Glutamatergic neuron (in vitro differentiated cells): ENCODE results near the gene CNNM4. TPM values are rescaled to one million over a fixed set of nuclear protein-coding genes. Genes with fewer than 3 reads are reported as not detected.
A peak's percentile ranks its signal among the peaks of the same experiment; 100 is the strongest.

Experiments
- DNase-seq: peaks from one replicate; pipeline ENCODE4 v3.0.0; 2022
- H3K27ac Mint-ChIP-seq: one replicate; pipeline ENCODE4 v1.8.0; 2020; ENCODE audit warnings: mild to moderate bottlenecking, mixed read lengths, inconsistent platforms; ENCODE audit not compliant: unreplicated experiment
- H3K27me3 Mint-ChIP-seq: one replicate; pipeline ENCODE4 v1.8.0; 2020; ENCODE audit warnings: mild to moderate bottlenecking, moderate library complexity, mixed read lengths, inconsistent platforms; ENCODE audit not compliant: unreplicated experiment
- H3K36me3 Mint-ChIP-seq: one replicate; pipeline ENCODE4 v1.8.0; 2020; ENCODE audit warnings: mild to moderate bottlenecking, mixed read lengths, inconsistent platforms; ENCODE audit not compliant: unreplicated experiment
- H3K4me1 Mint-ChIP-seq: one replicate; pipeline ENCODE4 v1.8.0; 2020; ENCODE audit warnings: mild to moderate bottlenecking, low read depth, mixed read lengths, inconsistent platforms; ENCODE audit not compliant: unreplicated experiment
- H3K4me3 Mint-ChIP-seq: one replicate; pipeline ENCODE4 v1.8.0; 2020; ENCODE audit warnings: mild to moderate bottlenecking, mixed read lengths, inconsistent platforms; ENCODE audit not compliant: unreplicated experiment
- H3K9me3 Mint-ChIP-seq: one replicate; pipeline ENCODE4 v1.8.0; 2020; ENCODE audit warnings: mild to moderate bottlenecking, moderate library complexity, mixed read lengths, inconsistent platforms; ENCODE audit not compliant: unreplicated experiment
- total RNA-seq: library from RNA; stranded (reverse); fragmentation: NEBNext Ultra II Directional; extraction: Animal tissue kit (Norgen Biotek cat#: 25700); gene quantifications from one replicate; pipeline ENCODE4 v1.2.1, GENCODE V29; 2021; ENCODE audit not compliant: unreplicated experiment
- TF ChIP-seq, protein P1 (sequence below): fragments of 200-600 bp; sonication (generic); IDR thresholded peaks from one replicate; pipeline ENCODE4 v1.5.0; 2021; ENCODE audit not compliant: partially characterized antibody, unreplicated experiment

Gene CNNM4
- total RNA-seq, 1 donor from 2014 or later = 15.4 TPM

DNA sequence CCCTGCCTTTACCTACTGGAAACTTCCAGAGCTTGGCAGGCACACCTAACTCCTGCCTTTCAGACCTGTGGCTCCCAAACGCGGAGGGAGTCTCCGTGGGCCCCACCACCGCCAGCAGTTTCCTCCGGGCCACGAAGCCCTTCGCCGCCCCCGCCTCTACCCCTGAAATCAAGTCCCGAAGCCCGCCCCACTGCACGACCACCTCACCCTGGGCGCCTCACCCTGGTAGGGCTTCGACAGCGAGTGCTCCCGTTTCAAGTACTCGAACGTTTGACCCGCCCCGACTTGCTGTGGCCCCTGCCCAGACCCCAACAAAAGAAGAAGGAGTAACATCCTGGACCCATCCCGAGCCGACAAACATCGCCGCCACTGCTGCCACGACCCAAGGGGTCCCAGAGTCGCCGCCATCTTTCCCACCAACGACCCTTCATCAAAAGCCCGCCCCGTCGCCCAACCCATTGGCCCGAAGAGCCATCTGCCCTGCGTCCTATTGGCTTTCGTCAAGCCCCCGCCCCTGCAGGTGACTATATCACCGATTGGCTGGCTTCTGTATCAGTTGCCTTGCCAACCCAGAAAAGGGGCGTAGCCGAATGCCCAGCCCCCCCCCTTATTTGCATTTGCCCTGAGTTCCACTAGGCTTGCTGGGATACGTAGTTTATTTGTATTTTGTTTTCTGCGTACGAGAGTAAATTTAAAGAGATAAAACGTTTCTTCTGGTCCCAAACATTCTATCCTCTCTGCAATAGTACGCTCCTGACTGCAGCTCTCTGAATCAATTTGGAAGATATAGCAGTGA is 20.9 kb upstream of the CNNM4 start, which contains the start of gene LMAN2L:
TSS of gene LMAN2L (minus strand) at position 432 of the 796 bp plus-strand sequence. CDS start at position 408, 24 bp downstream.
- H3K9me3 Mint-ChIP-seq = peaks cover 3% of the 10 kb centered on the region
- peak within 1 kb of the TSS; percentile 99 for H3K4me3 Mint-ChIP-seq
- peaks cover 8% of the 10 kb centered on the region for H3K4me1 Mint-ChIP-seq
- H3K36me3 Mint-ChIP-seq = no peaks in the 10 kb centered on the region
- peak; percentile 96 for DNase-seq
- H3K27me3 Mint-ChIP-seq = peaks cover 12% of the 10 kb centered on the region
- H3K27ac Mint-ChIP-seq = peak within 1 kb of the TSS; percentile 91
- TF ChIP-seq, protein P1, sequence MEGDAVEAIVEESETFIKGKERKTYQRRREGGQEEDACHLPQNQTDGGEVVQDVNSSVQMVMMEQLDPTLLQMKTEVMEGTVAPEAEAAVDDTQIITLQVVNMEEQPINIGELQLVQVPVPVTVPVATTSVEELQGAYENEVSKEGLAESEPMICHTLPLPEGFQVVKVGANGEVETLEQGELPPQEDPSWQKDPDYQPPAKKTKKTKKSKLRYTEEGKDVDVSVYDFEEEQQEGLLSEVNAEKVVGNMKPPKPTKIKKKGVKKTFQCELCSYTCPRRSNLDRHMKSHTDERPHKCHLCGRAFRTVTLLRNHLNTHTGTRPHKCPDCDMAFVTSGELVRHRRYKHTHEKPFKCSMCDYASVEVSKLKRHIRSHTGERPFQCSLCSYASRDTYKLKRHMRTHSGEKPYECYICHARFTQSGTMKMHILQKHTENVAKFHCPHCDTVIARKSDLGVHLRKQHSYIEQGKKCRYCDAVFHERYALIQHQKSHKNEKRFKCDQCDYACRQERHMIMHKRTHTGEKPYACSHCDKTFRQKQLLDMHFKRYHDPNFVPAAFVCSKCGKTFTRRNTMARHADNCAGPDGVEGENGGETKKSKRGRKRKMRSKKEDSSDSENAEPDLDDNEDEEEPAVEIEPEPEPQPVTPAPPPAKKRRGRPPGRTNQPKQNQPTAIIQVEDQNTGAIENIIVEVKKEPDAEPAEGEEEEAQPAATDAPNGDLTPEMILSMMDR = no peak

GRCh38 chr2:96747061-96747617 is 13.6 kb upstream of the CNNM4 start:
- H3K36me3 Mint-ChIP-seq = no peaks in the 10 kb centered on the region
- no peaks in the 10 kb centered on the region for H3K9me3 Mint-ChIP-seq
- H3K4me1 Mint-ChIP-seq = no peaks in the 10 kb centered on the region
- no peaks in the 10 kb centered on the region for H3K27me3 Mint-ChIP-seq
- TF ChIP-seq, protein P1 = no peak
- DNase-seq = no peak
- no peak overlapping the region for H3K27ac Mint-ChIP-seq
- no peak overlapping the region for H3K4me3 Mint-ChIP-seq

GRCh38 chr2:96751800-96752199 is 8.9 kb upstream of the CNNM4 start:
- no peaks in the 10 kb centered on the region for H3K4me1 Mint-ChIP-seq
- TF ChIP-seq, protein P1 = no peak
- no peak for DNase-seq
- H3K36me3 Mint-ChIP-seq = no peaks in the 10 kb centered on the region
- no peak overlapping the region for H3K27ac Mint-ChIP-seq
- no peaks in the 10 kb centered on the region for H3K27me3 Mint-ChIP-seq
- no peaks in the 10 kb centered on the region for H3K9me3 Mint-ChIP-seq
- H3K4me3 Mint-ChIP-seq = no peak overlapping the region

DNA sequence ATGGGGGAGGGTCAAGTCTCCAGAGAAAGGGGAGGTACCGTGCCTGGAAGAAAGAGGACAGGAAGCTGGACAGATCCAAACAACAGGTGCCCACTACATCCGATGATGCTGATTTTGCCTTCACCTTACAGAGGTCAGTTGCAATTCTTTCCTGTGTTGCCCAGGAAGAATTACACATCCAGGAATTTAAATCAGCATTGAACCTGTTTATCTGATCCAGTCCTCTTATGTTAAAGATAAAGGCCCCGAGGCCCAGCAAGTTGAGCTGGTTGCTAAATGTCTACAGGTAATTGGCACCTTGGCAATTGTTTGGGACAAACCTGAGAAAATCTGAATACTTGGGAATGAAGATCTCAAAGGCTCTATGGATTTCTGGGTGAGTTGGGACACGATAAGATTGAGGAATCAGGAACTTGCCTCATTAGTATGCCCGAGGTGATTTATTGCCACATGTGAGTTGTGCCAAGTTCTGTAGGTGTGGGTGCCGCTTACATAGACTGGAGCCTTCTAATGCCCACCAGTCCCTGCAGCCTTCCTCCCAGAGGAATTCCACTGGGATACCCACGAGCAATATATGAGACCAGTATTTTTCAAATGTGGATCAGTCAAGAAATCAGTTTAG is 6.9 kb upstream of the CNNM4 start:
- no peaks in the 10 kb centered on the region for H3K4me1 Mint-ChIP-seq
- H3K4me3 Mint-ChIP-seq = no peak overlapping the region
- no peak for DNase-seq
- H3K36me3 Mint-ChIP-seq = no peaks in the 10 kb centered on the region
- H3K9me3 Mint-ChIP-seq = no peaks in the 10 kb centered on the region
- TF ChIP-seq, protein P1 = no peak
- no peaks in the 10 kb centered on the region for H3K27me3 Mint-ChIP-seq
- H3K27ac Mint-ChIP-seq = no peak overlapping the region
